T-cell (primary cell): Measurements from ENCODE around the gene IFITM1. TPM values are rescaled to one million over a fixed set of nuclear protein-coding genes. Genes with fewer than 3 reads are reported as not detected.

Experiments
- ATAC-seq, 4 experiments: fragments of 200-7000 bp in 3 of 4; fragments of 150-1000 bp in 1 of 4; cut with Tn5 transposase; replicated peaks in 1 of 4; 1 replicate in 3 of 4; 2 replicates in 1 of 4; pipeline ENCODE4 v1.10.0; 2021; ENCODE audit warnings: moderate library complexity in 3 of 4, mild to moderate bottlenecking in 2 of 4, moderate number of reproducible peaks in 1 of 4
- CTCF ChIA-PET, 2 donors: fragments of 300-600 bp; sonication (Branson Sonifier 250); formaldehyde crosslinking; loops; one replicate each; lab custom pipeline; 2022; ENCODE audit warnings: antibody characterized with exemption in 2 of 2; lab: Charles Lee
- POLR2A ChIA-PET, 2 donors: fragments of 300-600 bp; sonication (Branson Sonifier 250); formaldehyde crosslinking; loops; one replicate each; lab custom pipeline; 2022; ENCODE audit warnings: antibody characterized with exemption in 2 of 2; lab: Charles Lee
- DNase-seq, 35 experiments: peaks; one replicate each; pipeline versions ENCODE4 v3.0.0 to v3.0.0-alpha.2; 2013 to 2023
- H3K27ac ChIP-seq: one replicate; pipeline ENCODE4 v1.5.1; 2013; ENCODE audit warnings: low read length
- H3K27me3 ChIP-seq, 2 experiments: replicated peaks in 1 of 2; 1 replicate in 1 of 2; 2 replicates in 1 of 2; pipeline versions ENCODE4 v1.6.1 to v1.7.0; 2013; ENCODE audit warnings: low read length in 1 of 2, mixed read lengths in 1 of 2; ENCODE audit not compliant: control insufficient read depth in 2 of 2, insufficient read depth in 2 of 2; ENCODE audit errors: extremely low read depth in 1 of 2
- H3K36me3 ChIP-seq, 2 donors: 1 replicate in 1 of 2; 2 replicates in 1 of 2; pipeline versions ENCODE4 v1.6.1 to v1.7.0; 2013; ENCODE audit warnings: low read length in 1 of 2; ENCODE audit not compliant: control insufficient read depth in 2 of 2, insufficient read depth in 1 of 2; ENCODE audit errors: extremely low read depth in 1 of 2
- H3K4me1 ChIP-seq, 2 experiments: 1 replicate in 1 of 2; 2 replicates in 1 of 2; pipeline versions ENCODE4 v1.6.1 to v1.7.0; 2013; ENCODE audit warnings: low read length in 2 of 2, mixed read lengths in 1 of 2; ENCODE audit not compliant: insufficient read depth in 2 of 2, control insufficient read depth in 1 of 2; ENCODE audit errors: extremely low read depth in 1 of 2
- H3K4me3 ChIP-seq, 2 donors: 1 replicate in 1 of 2; 2 replicates in 1 of 2; pipeline versions ENCODE4 v1.5.1 to v1.7.0; 2013; ENCODE audit warnings: mild to moderate bottlenecking in 2 of 2, low read length in 1 of 2, moderate library complexity in 1 of 2; ENCODE audit not compliant: control insufficient read depth in 1 of 2; ENCODE audit errors: extremely low read depth in 1 of 2
- H3K9me3 ChIP-seq: 2 replicates; pipeline ENCODE4 v1.7.0; 2013
- H3K27ac Mint-ChIP-seq, 2 donors: one replicate each; pipeline ENCODE4 v1.8.0; 2020 to 2021; ENCODE audit warnings: mild to moderate bottlenecking in 2 of 2, mixed read lengths in 2 of 2
- H3K27me3 Mint-ChIP-seq, 2 donors: one replicate each; pipeline ENCODE4 v1.8.0; 2021 to 2022; ENCODE audit warnings: mixed read lengths in 2 of 2
- H3K36me3 Mint-ChIP-seq: one replicate; pipeline ENCODE4 v1.8.0; 2021; ENCODE audit warnings: mixed read lengths
- H3K4me1 Mint-ChIP-seq, 3 donors: one replicate each; pipeline ENCODE4 v1.8.0; 2020 to 2022; ENCODE audit warnings: mixed read lengths in 3 of 3, mild to moderate bottlenecking in 1 of 3
- H3K4me3 Mint-ChIP-seq, 3 donors: one replicate each; pipeline ENCODE4 v1.8.0; 2020 to 2022; ENCODE audit warnings: mild to moderate bottlenecking in 3 of 3, mixed read lengths in 3 of 3, moderate library complexity in 3 of 3
- H3K9me3 Mint-ChIP-seq, 3 donors: one replicate each; pipeline ENCODE4 v1.8.0; 2020 to 2022; ENCODE audit warnings: mixed read lengths in 3 of 3
- WGBS: methylation state at CpG from one replicate; pipeline ENCODE4 v1.1.5; 2013; ENCODE audit warnings: missing lambda C conversion rate; ENCODE audit not compliant: insufficient coverage; 5-methylcytosine and 5-hydroxymethylcytosine counted together
- total RNA-seq, 35 experiments: library from RNA in 6 of 35; stranded (reverse) in 6 of 35; fragments of 120-200 nt in 1 of 35; gene quantifications; one replicate each; pipeline versions ENCODE4 v1.2.1 to v1.2.4 and lab custom pipeline; 2013 to 2026

The IFITM1 gene
- total RNA-seq, 5 donors from 2014 or later (not counting 1 experiment from before 2014, with no cell fraction given) = 201 to 427 (median 243) TPM

- no peaks in the 10 kb centered on the region for H3K27me3 ChIP-seq
- no peak overlapping the region for H3K27ac ChIP-seq
- no peaks in the 10 kb centered on the region for H3K36me3 Mint-ChIP-seq
- ATAC-seq (no peak), DNase-seq (no peak)
- 90% methylated on average over 2 of the region's 15 CpGs for WGBS
- no peaks in the 10 kb centered on the region for H3K9me3 Mint-ChIP-seq
- H3K36me3 ChIP-seq = no peaks in the 10 kb centered on the region
- peak overlapping the region in 1 of 3 donors; percentile 12 for H3K4me3 Mint-ChIP-seq
- no peak overlapping the region for H3K4me3 ChIP-seq
- H3K4me1 ChIP-seq = peaks cover 22 to 29% of the 10 kb centered on the region in 2 experiments
- H3K9me3 ChIP-seq = no peaks in the 10 kb centered on the region
- peaks cover 0 to 1% of the 10 kb centered on the region in 2 donors for H3K27me3 Mint-ChIP-seq
- CTCF ChIA-PET = interaction anchor here in 1 of 2 donors (0.5 kb wide), 1 partner anchor 100 kb away, joined by 4 read pairs; no protein-coding TSS in a partner anchor
- POLR2A ChIA-PET = no interaction called here
- H3K4me1 Mint-ChIP-seq = peaks cover 35 to 49% (median 43%) of the 10 kb centered on the region in 3 donors
- peak overlapping the region; percentile 67 to 77 for H3K27ac Mint-ChIP-seq
Measured at GRCh38 chr11:335779-336658, 22.2 kb downstream of the IFITM1 start.

- POLR2A ChIA-PET = no interaction called here
- Mint-ChIP-seq H3K27ac (peak overlapping the region; percentile 67 to 77), H3K27me3 (peaks cover 0 to 1% of the 10 kb centered on the region in 2 donors), H3K4me3 (peak overlapping the region in 1 of 3 donors; percentile 12), H3K4me1 (peaks cover 30 to 49% (median 43%) of the 10 kb centered on the region in 3 donors), H3K9me3 (no peaks in the 10 kb centered on the region), H3K36me3 (no peaks in the 10 kb centered on the region)
- no peak for ATAC-seq
- no peak for DNase-seq
- no peak overlapping the region for H3K27ac ChIP-seq
- no peaks in the 10 kb centered on the region for H3K27me3 ChIP-seq
- CTCF ChIA-PET = no interaction called here
- WGBS = 90% methylated on average over 2 of the region's 4 CpGs
- H3K36me3 ChIP-seq = no peaks in the 10 kb centered on the region
- peaks cover 17 to 22% of the 10 kb centered on the region in 2 experiments for H3K4me1 ChIP-seq
- no peaks in the 10 kb centered on the region for H3K9me3 ChIP-seq
- no peak overlapping the region for H3K4me3 ChIP-seq
Measured at GRCh38 chr11:336659-337198, 22.9 kb downstream of the IFITM1 start.

GRCh38 chr11:337711-338110 lies 23.9 kb downstream of the IFITM1 start:
- H3K36me3 ChIP-seq = no peaks in the 10 kb centered on the region
- Mint-ChIP-seq H3K9me3 (no peaks in the 10 kb centered on the region), H3K4me1 (peaks cover 27 to 43% (median 41%) of the 10 kb centered on the region in 3 donors), H3K36me3 (no peaks in the 10 kb centered on the region), H3K4me3 (no peak overlapping the region), H3K27ac (no peak overlapping the region), H3K27me3 (peaks cover 0 to 1% of the 10 kb centered on the region in 2 donors)
- ATAC-seq (no peak), DNase-seq (no peak)
- CTCF ChIA-PET = interaction anchor here (0.6 kb wide), 2 partner anchors 20 to 26 kb away, joined by 3 to 5 read pairs; no protein-coding TSS in a partner anchor
- no peak overlapping the region for H3K27ac ChIP-seq
- 88% methylated on average over 2 of the region's 6 CpGs for WGBS
- no peaks in the 10 kb centered on the region for H3K9me3 ChIP-seq
- no peaks in the 10 kb centered on the region for H3K27me3 ChIP-seq
- H3K4me3 ChIP-seq = no peak overlapping the region
- POLR2A ChIA-PET = no interaction called here
- H3K4me1 ChIP-seq = peaks cover 17% of the 10 kb centered on the region in 2 experiments

GRCh38 chr11:339963-340362 lies 26.1 kb downstream of the IFITM1 start:
- Histone ChIP-seq H3K27ac (no peak overlapping the region), H3K36me3 (no peaks in the 10 kb centered on the region), H3K4me3 (no peak overlapping the region), H3K4me1 (peaks cover 15 to 17% of the 10 kb centered on the region in 2 experiments), H3K9me3 (no peaks in the 10 kb centered on the region), H3K27me3 (no peaks in the 10 kb centered on the region)
- ChIA-PET CTCF (interaction anchor here in 1 of 2 donors (0.5 to 1.9 kb wide), 5 partner anchors 10 to 28 kb away, joined by 3 to 10 read pairs (median 4); no protein-coding TSS in a partner anchor), POLR2A (interaction anchor here (0.5 to 0.8 kb wide), 3 partner anchors 9 to 171 kb away, joined by 3 to 7 read pairs (median 3); no protein-coding TSS in a partner anchor)
- no CpG with 5 or more reads among the region's 2 CpGs for WGBS
- no peak for ATAC-seq
- DNase-seq = no peak
- Mint-ChIP-seq H3K4me1 (peaks cover 24 to 38% (median 36%) of the 10 kb centered on the region in 3 donors), H3K27ac (no peak overlapping the region), H3K27me3 (peaks cover 0 to 1% of the 10 kb centered on the region in 2 donors), H3K9me3 (no peaks in the 10 kb centered on the region), H3K4me3 (no peak overlapping the region), H3K36me3 (no peaks in the 10 kb centered on the region)

- H3K27ac Mint-ChIP-seq = no peak overlapping the region
- 83% methylated on average over 3 of the region's 5 CpGs for WGBS
Measured at GRCh38 chr11:340539-341512, 27.0 kb downstream of the IFITM1 start.

More at GRCh38 chr11:340539-341512, 27.0 kb downstream of the IFITM1 start:
- Histone ChIP-seq H3K36me3 (no peaks in the 10 kb centered on the region), H3K9me3 (no peaks in the 10 kb centered on the region), H3K4me3 (no peak overlapping the region), H3K27ac (no peak overlapping the region), H3K4me1 (peaks cover 15 to 16% of the 10 kb centered on the region in 2 experiments), H3K27me3 (no peaks in the 10 kb centered on the region)
- Mint-ChIP-seq H3K36me3 (no peaks in the 10 kb centered on the region), H3K4me1 (peaks cover 20 to 33% (median 33%) of the 10 kb centered on the region in 3 donors), H3K4me3 (no peak overlapping the region), H3K9me3 (no peaks in the 10 kb centered on the region), H3K27me3 (peaks cover 0 to 1% of the 10 kb centered on the region in 2 donors)
- ChIA-PET CTCF (interaction anchor here in 1 of 2 donors (0.8 to 1.9 kb wide), 4 partner anchors 11 to 29 kb away, joined by 3 to 10 read pairs (median 4); no protein-coding TSS in a partner anchor), POLR2A (interaction anchor here in 1 of 2 donors (0.6 kb wide), 1 partner anchor 10 kb away, joined by 4 read pairs; no protein-coding TSS in a partner anchor)
- ATAC-seq (no peak), DNase-seq (no peak)
